HEK293 (cell line): Measurements from ENCODE around the gene PAK1.

Source experiments
- CTCF ChIA-PET: fragments of 350-600 bp; formaldehyde crosslinking; extraction: SDS; loops from one replicate; lab custom pipeline; 2021; ENCODE audit warnings: antibody characterized with exemption; lab: Yijun Ruan, JAX
- POLR2A ChIA-PET: fragments of 300-600 bp; formaldehyde crosslinking; extraction: SDS; loops from one replicate; lab custom pipeline; 2020; ENCODE audit warnings: antibody characterized with exemption, inconsistent platforms; lab: Yijun Ruan, JAX
- H3K27ac ChIP-seq: fragments of 200-500 bp; sonication (Bioruptor generic); 2 replicates; pipeline ENCODE4 v1.5.1; 2014; ENCODE audit warnings: low read depth, low read length, control low read depth, inconsistent platforms; ENCODE audit errors: extremely low read depth
- H3K36me3 ChIP-seq, 2 experiments: fragments of 200-500 bp in 1 of 2; sonication (Bioruptor generic) in 1 of 2; 1 replicate in 1 of 2; 2 replicates in 1 of 2; pipeline ENCODE4 v1.5.1; 2014 to 2017; ENCODE audit warnings: inconsistent platforms in 2 of 2, low read length in 2 of 2; ENCODE audit not compliant: control insufficient read depth in 2 of 2, insufficient read depth in 1 of 2
- H3K4me1 ChIP-seq: fragments of 200-500 bp; sonication (Bioruptor generic); 2 replicates; pipeline ENCODE4 v1.5.1; 2014; ENCODE audit warnings: mild to moderate bottlenecking, low read length, inconsistent platforms; ENCODE audit not compliant: control insufficient read depth, insufficient read depth
- H3K4me3 ChIP-seq: 2 replicates; pipeline ENCODE4 v1.5.1; 2011; ENCODE audit warnings: low read depth, mild to moderate bottlenecking, control low read depth, low read length, moderate library complexity
- H3K9me3 ChIP-seq: fragments of 200-500 bp; sonication (Bioruptor generic); 2 replicates; pipeline ENCODE4 v1.5.1; 2014; ENCODE audit warnings: low read depth, low read length, inconsistent platforms; ENCODE audit not compliant: control insufficient read depth, insufficient read depth
- BCL11B ChIP-seq: fragments of 450-650 bp; formaldehyde crosslinking; IDR thresholded peaks from 2 replicates; pipeline ENCODE4 v1.5.1; 2016; ENCODE audit warnings: low read depth, missing biosample characterization, missing genetic modification characterization
- INSM2 ChIP-seq: fragments of 450-650 bp; formaldehyde crosslinking; IDR thresholded peaks from 2 replicates; pipeline ENCODE4 v1.5.1; 2016; ENCODE audit warnings: missing biosample characterization, missing genetic modification characterization
- MYNN ChIP-seq: fragments of 450-650 bp; formaldehyde crosslinking; IDR thresholded peaks from 2 replicates; pipeline ENCODE4 v1.5.1; 2016; ENCODE audit warnings: missing biosample characterization, missing genetic modification characterization, borderline replicate concordance
- PRDM2 ChIP-seq: fragments of 450-650 bp; formaldehyde crosslinking; IDR thresholded peaks from 2 replicates; pipeline ENCODE4 v1.5.1; 2016; ENCODE audit warnings: missing biosample characterization, missing genetic modification characterization, borderline replicate concordance
- SCRT2 ChIP-seq: fragments of 450-650 bp; formaldehyde crosslinking; IDR thresholded peaks from 2 replicates; pipeline ENCODE4 v1.5.1; 2016; ENCODE audit warnings: missing biosample characterization, missing genetic modification characterization
- SP3 ChIP-seq: fragments of 450-650 bp; formaldehyde crosslinking; IDR thresholded peaks from 2 replicates; pipeline ENCODE4 v1.5.1; 2016; ENCODE audit warnings: missing biosample characterization, missing genetic modification characterization
- SP7 ChIP-seq: fragments of 450-650 bp; formaldehyde crosslinking; IDR thresholded peaks from 2 replicates; pipeline ENCODE4 v1.5.1; 2016; ENCODE audit warnings: missing biosample characterization, missing genetic modification characterization
- ZBTB1 ChIP-seq: fragments of 450-650 bp; formaldehyde crosslinking; IDR thresholded peaks from 2 replicates; pipeline ENCODE4 v1.5.1; 2016; ENCODE audit warnings: missing biosample characterization, missing genetic modification characterization
- ZBTB48 ChIP-seq: fragments of 450-650 bp; formaldehyde crosslinking; IDR thresholded peaks from 2 replicates; pipeline ENCODE4 v1.5.1; 2016; ENCODE audit warnings: missing biosample characterization, missing genetic modification characterization
- ZBTB7A ChIP-seq: fragments of 450-650 bp; formaldehyde crosslinking; IDR thresholded peaks from 2 replicates; pipeline ENCODE4 v1.5.1; 2016; ENCODE audit warnings: low read depth, missing biosample characterization, missing genetic modification characterization
- ZNF157 ChIP-seq: fragments of 450-650 bp; formaldehyde crosslinking; IDR thresholded peaks from 2 replicates; pipeline ENCODE4 v1.5.1; 2016; ENCODE audit warnings: missing biosample characterization, missing genetic modification characterization
- ZNF544 ChIP-seq: fragments of 450-650 bp; formaldehyde crosslinking; IDR thresholded peaks from 2 replicates; pipeline ENCODE4 v1.5.0; 2017; ENCODE audit warnings: missing biosample characterization, missing genetic modification characterization
- ZNF555 ChIP-seq: fragments of 450-650 bp; formaldehyde crosslinking; conservative IDR thresholded peaks from 2 replicates; pipeline ENCODE4 v1.5.1; 2017; ENCODE audit warnings: missing biosample characterization, mild to moderate bottlenecking, missing genetic modification characterization, inconsistent platforms
- ZNF621 ChIP-seq: fragments of 450-650 bp; formaldehyde crosslinking; IDR thresholded peaks from 2 replicates; pipeline ENCODE4 v1.5.1; 2017; ENCODE audit warnings: missing biosample characterization, missing genetic modification characterization
- ZNF768 ChIP-seq: fragments of 450-650 bp; formaldehyde crosslinking; IDR thresholded peaks from 2 replicates; pipeline ENCODE4 v1.5.1; 2018; ENCODE audit warnings: missing biosample characterization, mild to moderate bottlenecking, missing genetic modification characterization
- TF ChIP-seq, protein P1 (sequence below): fragments of 450-650 bp; formaldehyde crosslinking; IDR thresholded peaks from 2 replicates; pipeline ENCODE4 v1.5.1; 2017; ENCODE audit warnings: missing biosample characterization, missing genetic modification characterization

PAK1 gene

DNA sequence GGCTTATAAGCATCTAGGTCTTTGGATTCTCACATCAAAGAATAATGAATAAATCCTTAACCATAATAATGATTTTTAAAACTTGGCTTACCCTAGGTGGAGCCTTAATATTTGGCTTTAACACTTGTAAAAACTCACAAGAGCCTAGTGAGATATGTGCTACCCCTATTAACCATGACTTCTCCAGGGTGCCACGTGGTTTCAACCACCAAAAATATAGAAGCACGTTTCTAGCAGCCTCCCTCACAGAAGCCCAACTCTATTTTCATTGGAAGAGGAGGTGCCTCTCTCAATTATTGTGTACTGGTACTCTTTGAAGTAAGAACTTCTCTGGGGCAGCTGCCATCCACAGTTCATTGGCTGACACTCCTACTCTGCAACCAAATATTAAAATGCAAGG is 125.9 kb downstream of the PAK1 start:
- no peak for TF ChIP-seq ZNF621 (tag by site-specific recombination)
- no peak for TF ChIP-seq ZNF157 (tag by site-specific recombination)
- no peak for TF ChIP-seq ZBTB48
- TF ChIP-seq ZNF555 (tag by site-specific recombination): no peak
- no peak for TF ChIP-seq MYNN (tag by site-specific recombination)
- no peak for TF ChIP-seq ZBTB7A (tag by site-specific recombination)
- no peak for TF ChIP-seq ZBTB1 (tag by site-specific recombination)
- no peak for TF ChIP-seq ZNF544 (tag by site-specific recombination)
- TF ChIP-seq ZNF768 (tag by site-specific recombination): no peak
- no peak for TF ChIP-seq SCRT2 (tag by site-specific recombination)
- no peak for TF ChIP-seq INSM2 (tag by site-specific recombination)
- H3K27ac ChIP-seq: no peak overlapping the region
- CTCF ChIA-PET: interaction anchor here (0.7 kb wide), 1 partner anchor 313 kb away, joined by 3 read pairs; no protein-coding TSS in a partner anchor
- no peaks in the 10 kb centered on the region for H3K9me3 ChIP-seq
- H3K4me1 ChIP-seq: no peaks in the 10 kb centered on the region
- POLR2A ChIA-PET: no interaction called here
- H3K4me3 ChIP-seq: no peak overlapping the region
- H3K36me3 ChIP-seq: peaks cover 0 to 16% of the 10 kb centered on the region in 2 experiments; a peak in 1 of 3 replicates

DNA sequence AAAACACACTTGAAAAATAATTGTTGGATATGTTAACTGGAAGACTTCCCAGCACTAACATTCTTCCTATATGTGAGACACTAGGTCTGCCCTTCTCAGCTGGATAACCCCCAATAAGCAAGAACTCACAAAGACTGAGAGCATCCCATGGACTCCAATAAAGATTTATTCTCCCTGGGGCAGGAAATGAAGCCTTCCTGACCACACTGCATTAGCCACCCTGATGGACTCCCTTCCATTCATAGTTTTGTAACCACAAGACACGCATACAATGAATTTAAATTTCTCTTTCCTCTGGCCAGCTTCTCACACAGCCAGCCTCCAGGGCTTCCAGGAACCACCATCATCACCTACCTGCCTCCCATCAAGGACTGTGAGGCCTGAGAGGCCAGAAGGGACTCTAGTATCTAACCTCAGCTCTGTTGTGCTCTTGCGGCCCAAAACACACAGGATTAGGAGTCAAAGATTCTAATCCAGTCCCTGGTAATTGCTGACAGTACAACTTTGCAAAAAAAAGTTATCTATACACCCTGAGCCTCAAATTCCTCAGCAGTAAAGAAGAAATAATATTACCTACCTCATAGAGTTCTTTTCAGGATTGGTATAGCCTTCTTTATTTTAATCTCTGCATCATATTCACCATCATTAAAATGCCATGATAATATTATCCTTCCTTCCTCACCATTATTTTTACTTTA is 126.8 kb downstream of the PAK1 start:
- no peak overlapping the region for H3K27ac ChIP-seq
- H3K36me3 ChIP-seq: peaks cover 0 to 21% of the 10 kb centered on the region in 2 experiments; a peak in 1 of 3 replicates
- H3K4me3 ChIP-seq: no peak overlapping the region
- H3K9me3 ChIP-seq: no peaks in the 10 kb centered on the region
- TF ChIP-seq BCL11B (tag by site-specific recombination): no peak
- no peak for TF ChIP-seq SP3 (tag by site-specific recombination)
- TF ChIP-seq SP7 (tag by site-specific recombination): no peak
- TF ChIP-seq, protein P1, sequence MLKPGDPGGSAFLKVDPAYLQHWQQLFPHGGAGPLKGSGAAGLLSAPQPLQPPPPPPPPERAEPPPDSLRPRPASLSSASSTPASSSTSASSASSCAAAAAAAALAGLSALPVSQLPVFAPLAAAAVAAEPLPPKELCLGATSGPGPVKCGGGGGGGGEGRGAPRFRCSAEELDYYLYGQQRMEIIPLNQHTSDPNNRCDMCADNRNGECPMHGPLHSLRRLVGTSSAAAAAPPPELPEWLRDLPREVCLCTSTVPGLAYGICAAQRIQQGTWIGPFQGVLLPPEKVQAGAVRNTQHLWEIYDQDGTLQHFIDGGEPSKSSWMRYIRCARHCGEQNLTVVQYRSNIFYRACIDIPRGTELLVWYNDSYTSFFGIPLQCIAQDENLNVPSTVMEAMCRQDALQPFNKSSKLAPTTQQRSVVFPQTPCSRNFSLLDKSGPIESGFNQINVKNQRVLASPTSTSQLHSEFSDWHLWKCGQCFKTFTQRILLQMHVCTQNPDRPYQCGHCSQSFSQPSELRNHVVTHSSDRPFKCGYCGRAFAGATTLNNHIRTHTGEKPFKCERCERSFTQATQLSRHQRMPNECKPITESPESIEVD: no peak
- TF ChIP-seq PRDM2 (tag by site-specific recombination): no peak
- no peaks in the 10 kb centered on the region for H3K4me1 ChIP-seq
- POLR2A ChIA-PET: no interaction called here
- CTCF ChIA-PET: no interaction called here
